Measurements from ENCODE around the gene CNTN2.

Gene CNTN2, protein sequence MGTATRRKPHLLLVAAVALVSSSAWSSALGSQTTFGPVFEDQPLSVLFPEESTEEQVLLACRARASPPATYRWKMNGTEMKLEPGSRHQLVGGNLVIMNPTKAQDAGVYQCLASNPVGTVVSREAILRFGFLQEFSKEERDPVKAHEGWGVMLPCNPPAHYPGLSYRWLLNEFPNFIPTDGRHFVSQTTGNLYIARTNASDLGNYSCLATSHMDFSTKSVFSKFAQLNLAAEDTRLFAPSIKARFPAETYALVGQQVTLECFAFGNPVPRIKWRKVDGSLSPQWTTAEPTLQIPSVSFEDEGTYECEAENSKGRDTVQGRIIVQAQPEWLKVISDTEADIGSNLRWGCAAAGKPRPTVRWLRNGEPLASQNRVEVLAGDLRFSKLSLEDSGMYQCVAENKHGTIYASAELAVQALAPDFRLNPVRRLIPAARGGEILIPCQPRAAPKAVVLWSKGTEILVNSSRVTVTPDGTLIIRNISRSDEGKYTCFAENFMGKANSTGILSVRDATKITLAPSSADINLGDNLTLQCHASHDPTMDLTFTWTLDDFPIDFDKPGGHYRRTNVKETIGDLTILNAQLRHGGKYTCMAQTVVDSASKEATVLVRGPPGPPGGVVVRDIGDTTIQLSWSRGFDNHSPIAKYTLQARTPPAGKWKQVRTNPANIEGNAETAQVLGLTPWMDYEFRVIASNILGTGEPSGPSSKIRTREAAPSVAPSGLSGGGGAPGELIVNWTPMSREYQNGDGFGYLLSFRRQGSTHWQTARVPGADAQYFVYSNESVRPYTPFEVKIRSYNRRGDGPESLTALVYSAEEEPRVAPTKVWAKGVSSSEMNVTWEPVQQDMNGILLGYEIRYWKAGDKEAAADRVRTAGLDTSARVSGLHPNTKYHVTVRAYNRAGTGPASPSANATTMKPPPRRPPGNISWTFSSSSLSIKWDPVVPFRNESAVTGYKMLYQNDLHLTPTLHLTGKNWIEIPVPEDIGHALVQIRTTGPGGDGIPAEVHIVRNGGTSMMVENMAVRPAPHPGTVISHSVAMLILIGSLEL
- 0.05 to 0.13 reads per million in 2 donors for total RNA-seq

DNA sequence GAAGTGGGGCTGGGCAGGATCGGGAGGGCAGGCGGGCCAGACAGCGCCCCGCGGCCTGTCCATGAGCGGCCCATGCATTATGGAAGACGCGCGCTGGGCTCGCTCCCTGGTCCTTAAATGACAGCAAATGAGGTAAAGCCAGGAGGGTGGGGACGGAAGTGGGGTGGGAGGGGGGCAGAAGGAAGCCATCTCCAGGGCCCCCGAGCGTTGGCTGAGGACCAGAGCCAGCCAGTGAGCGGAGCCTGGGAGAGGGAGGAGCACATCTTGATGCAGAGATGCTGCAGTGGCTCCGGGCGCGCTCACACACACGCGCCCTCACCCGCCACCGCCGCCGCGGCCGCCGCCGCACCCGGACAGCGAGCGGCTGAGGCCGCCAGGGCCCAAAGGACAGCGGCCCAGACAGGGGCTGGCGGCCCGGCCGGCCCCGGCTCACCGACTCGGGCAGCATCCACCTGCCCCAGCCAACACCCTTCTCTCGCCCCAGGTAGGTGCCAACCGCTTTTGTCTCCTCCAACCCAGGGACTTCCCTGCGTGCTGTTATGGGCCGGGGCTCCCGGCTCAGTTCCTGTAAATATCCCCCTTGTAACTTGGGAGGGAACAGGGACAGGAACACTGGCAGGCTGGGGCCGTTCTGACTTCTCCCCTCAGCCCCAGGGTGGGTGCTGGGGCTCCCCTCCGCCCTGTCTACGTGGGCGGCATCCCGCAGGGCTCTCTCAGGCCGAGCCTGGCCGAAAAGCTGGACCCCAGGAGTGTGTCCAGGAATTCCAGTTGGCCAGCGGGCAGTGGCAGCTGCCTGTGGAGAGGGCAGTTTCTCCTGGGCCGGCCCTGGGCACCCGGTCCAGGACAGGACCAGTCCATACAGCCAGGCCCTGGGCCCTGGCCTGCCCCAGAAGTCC lies at the start of gene CNTN2:
TSS of gene CNTN2 (plus strand) at position 302 of the 896 bp plus-strand sequence. CDS start 9,974 bp downstream, outside the sequence.
- DNase-seq: no peak

DNA sequence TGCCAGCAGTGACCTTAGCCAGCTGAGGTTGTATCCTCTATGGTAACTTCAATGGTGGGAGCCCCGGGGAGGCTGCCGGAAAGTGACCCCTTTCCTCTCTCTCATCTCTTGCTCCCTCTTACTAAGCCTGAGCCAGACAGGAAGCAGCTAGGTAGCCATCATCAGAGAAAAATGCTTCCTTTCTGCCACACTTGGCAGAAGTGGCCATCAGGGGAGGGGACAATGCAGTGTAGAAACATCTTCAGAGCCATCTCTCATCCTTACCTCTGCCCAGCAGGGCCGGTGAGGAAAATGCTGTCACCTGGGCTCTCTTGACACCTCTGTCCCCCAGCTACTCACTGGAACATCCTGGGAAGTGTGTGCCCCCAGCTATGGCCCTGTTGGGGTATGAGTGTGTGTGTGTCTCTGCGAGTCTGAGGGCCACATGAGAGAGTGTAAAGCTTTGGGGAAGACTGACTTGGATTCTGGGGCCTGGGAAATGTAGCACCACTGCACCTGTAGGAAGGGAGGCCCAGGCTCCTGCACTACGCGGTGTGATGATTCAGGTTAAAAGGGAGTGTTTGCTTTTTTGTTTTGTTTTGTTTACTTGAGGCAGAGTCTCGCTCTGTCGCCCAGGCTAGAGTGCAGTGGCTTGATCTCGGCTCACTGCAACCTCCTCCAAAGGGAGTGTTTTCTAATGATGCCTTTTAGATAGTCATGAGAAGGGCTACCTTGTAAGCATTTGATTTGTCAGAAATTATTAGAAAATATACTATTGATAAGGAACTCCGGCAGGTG lies 48.7 kb upstream of the CNTN2 start:
- no peak for DNase-seq

DNA sequence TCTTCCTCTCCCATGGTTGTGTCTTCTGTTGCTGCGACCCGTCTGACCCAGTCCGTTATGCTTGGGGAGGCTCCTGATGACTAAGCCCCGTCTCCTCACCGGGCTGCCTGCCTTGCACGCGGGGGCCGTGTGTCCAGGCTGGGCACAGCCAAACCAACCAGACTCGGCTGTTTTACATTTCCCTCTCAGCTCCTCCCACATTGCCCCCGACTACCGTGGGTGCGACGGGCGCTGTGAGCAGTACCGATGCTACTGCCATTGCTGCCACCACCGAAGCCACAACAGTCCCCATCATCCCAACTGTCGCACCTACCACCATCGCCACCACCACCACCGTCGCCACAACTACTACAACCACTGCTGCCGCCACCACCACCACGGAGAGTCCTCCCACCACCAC lies 46.0 kb upstream of the CNTN2 start:
- no peak for DNase-seq

DNA sequence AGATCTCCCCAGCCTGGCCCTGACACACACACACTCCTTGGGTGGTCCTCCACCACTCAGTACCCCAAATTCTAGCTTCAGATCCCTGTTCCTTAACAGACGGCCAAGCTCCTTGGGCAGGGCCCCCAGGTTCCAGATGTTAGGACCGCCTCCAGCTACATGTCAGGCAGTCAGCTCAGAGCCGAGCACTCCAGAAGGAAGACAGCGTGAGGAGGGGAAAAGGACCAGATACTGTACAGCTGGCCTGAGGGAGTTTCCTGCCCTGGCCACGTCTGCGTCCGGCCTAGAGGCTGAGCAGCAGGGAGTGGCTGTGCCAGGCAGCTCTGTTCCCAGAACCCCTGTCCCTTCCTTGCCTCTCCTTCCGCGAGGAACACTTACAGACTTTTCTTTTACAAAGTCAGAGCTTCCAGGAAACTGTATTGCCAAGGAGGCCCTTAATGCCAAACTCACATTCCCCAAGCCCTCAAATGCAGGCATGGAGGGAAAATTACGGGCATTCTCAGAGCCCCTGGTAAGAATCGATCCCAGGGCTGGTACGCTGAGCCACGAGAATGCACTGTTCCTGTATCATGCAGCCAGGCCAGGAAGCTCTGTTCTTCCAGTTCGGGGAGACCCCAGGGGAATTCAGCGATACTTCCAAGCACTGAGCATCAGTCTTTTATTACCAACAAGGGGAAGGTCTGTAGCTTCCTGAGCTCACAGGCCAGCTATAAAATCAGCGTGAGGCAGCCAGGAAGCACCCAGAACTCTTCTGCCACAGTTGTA lies 45.2 kb upstream of the CNTN2 start:
- DNase-seq: no peak

DNA sequence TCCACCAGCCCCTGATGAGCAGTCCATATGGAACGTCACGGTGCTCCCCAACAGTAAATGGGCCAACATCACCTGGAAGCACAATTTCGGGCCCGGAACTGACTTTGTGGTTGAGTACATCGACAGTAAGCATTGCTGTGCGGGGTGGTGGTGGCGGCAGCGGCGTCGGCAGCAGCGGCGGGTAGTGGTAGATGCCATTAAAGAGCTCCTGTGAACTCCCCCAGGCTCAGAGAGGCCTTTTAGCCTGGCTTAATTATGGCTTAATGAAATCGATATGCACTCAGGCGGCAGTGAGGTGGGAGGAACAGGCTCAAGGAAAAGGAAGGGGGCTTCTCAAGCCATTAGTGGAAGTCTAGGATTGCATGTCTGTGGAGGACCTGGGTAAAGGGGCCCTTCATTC lies 41.9 kb upstream of the CNTN2 start:
- no peak for DNase-seq

DNA sequence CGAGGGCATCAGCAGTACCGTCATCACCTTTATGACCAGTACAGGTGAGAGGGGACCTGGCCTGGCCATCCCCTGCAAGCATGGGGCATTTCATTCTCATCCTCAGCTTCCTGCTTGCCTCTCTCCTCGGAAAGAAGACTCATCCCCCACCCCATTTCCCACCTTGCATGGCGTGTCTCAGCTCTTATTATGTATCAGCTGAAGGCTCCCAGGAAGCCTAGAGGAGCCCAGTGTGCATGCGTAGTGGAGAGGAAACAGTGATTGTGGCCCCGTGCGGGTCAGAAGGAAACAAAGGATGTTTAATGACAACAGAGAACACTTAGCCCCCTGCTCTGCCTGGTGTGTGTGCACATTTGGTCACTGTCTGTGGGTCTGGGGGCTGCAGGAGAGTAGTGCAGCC lies 40.3 kb upstream of the CNTN2 start:
- no peak for DNase-seq

DNA sequence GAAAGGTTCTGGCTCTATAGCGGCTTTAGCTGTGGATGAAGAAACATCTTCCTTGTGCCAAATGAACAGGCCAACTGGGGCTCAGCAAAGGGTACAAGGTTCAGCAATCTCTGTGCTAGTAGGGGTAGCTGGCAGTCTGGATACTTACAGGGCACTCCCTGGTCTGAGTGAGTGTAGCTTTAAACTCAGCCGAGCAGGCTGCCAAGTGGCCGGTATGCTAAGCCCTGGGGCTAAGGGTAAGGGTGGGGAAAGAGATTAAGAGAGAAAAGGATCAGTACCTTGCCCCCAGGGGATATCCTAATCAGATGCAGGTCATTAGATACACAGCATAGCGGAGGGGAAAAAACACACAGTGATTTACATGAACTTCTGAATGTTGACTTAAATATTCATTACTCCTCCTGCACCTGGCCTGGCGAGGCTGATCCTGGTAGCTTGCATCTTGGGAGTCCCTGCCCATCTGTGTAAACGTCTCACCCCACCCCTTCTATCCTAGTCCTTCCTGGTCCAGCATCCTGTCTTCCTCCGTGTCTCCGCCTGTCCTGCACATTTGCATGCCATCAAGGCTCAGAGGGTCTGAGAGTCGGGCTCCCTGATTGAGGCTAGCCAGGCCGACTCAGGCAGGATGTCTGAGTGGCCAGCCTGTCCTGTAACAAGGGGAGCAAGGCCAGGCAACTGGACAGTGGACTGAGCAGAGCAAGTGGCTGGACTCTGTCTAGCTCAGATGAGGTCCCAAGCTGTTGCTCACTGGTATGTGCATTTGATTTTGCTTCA lies 39.5 kb upstream of the CNTN2 start:
- no peak for DNase-seq

DNA sequence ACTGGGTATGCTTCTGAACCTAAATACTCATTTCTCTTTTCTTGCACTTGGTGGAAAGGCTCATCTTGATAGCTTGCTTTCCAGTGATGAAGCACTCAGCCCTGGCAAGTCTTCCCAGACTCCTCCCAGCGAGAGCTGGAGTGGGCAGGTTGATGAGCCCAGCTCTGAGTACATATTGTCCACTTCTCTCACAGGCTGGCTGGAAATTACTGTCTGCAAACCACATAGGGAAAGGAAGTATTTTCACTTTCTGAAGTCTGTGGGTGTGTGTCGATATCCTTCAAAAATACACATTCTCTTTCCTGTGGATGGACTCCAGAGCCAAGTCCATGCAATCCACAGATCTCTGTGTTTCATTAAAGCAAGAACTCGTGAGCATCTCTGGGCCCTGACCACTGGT lies 38.7 kb upstream of the CNTN2 start:
- DNase-seq: no peak

DNA sequence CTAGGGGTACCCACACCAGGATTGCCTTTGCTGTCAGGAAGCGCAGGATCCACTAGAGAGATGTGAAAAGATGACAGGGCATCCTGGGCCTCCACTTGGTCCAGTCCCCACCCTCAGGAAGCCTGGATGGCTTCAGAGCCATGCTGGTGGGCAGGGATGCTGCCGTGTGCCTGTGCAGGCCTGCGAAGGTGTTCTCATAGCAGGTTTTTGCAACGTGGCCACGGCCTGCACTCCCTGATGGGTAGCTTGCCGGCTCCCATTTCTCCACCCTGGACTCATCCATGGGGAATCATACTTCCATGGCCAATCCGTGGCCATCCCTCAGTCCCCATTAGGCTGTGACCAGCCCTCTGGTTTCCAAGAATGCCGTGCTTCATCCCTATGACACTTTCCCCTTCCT lies 34.1 kb upstream of the CNTN2 start:
- no peak for DNase-seq

DNA sequence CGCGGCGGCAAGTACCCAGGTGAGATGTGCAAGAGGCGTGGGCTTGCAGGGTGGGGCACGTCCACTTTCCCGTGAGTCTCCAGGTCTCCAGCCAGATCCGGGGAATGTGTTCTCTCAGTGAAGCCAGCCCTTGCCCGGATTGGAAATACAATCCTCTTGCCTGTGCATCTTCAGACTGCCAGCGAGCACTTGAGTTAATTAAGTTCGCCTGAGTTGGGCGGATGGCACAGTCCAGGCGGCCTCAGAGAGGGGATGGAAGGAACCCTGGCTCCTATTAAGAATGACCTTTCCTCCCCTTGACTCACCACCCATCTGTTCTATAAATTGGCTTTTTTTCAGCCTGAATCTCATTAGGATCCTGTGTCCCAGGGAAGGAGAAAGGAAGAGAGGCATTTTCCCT lies 33.3 kb upstream of the CNTN2 start:
- DNase-seq: no peak

DNA sequence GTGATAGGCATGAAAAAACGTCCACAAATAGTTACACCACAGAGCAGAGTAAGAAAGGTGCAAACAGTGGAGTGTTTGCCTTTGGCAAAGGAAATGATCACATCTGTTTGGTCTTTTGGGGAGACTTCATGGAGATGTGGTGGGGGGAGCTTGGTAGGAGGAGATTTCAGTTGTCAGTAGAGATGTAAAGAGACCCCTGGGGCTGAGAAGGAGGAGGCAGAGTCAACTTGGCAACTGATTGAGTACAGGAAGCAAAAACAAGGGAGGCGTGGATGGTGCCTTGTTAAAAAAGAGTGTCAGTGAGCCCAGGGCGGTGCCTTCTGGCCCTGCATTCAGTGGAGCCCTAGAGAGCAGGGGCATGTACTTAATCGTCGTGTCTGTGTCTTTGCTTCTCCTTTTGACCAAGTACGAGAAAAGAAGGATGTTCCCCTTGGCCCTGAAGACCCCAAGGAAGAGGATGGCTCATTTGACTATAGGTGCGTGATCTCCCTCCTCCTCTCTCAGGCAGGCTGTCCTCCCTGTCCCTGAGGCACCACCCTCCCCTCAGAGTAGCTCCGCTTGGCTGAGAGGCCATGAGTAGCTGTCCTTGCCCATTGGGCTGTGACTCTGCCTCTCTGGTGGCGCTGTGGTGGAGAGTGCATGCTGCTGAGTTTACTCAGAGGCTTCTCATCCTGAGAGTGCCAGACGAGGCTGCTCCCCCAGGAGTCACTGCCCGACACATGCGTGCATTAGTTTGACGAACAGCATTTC lies 30.4 kb upstream of the CNTN2 start:
- no peak for DNase-seq

DNA sequence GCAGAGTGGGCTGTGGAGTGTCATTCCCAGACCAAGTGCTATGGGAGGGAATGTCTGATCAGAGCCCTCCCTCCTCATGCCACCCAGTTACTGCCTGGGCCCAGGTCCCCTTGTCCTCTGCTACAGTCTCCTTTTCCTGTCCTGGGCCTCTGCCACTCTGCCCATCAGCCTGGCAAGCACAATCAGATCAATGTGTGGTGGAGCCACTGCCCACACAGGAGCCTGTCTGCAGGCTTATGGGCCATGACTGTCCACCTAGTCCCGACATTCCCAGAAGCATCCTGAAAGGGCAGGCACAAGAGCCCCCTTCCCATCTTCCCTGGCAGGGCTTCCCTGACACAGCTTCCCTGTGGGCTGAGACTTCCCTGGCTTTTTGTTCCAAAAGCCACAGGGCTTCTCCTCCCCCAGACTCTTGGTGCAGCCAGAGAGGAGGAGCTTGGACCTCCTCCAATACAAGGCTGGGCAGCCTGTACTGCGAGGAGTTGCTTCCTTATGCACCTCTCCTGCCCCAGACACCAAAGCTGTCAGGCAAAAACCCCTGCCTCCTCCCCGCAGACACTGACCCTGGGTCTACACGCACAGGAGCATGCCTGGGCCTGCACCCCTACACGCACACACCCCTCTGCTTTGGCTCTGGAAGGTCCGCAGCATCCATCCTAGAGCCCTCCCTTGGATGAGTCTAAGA lies 29.2 kb upstream of the CNTN2 start:
- DNase-seq: no peak

DNA sequence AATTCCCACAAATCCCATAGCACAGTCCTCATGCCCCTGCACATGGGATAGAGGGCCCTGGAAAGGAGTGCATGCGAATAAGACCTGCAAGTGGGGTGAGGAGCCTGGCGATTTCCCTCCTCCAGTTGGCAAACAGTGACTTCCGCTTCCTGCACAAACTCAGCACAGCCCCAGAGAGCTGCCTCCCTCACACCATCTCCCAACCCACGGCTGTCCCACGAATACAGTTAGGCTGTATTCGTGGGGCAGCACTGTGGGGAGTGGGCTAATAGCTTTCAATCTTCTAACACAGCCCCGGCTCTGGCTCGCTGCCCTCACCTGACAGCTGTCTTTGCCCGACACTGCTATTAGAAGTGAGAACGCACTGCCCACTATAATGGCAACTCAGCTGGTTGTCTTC lies 28.2 kb upstream of the CNTN2 start:
- DNase-seq: no peak

DNA sequence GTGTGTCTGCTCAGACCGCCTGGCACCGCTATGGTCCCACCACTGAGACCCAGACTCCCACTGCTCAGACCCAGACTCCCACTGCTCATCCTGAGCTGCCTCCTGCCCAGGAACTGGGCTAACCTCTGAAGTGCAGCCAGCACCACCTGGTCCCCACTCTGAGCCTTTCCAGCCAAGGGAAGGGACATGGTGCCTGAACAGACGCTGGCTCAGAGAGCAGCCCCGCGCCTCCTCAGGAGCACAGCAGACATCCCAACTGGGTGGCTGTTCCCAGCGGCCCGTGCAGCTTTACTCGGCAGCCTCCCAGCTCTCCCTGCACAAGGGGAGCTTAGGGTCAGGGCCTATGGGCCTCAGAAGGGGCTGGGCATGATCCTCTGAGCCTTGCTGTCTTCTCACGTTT lies 27.8 kb upstream of the CNTN2 start:
- no peak for DNase-seq

DNA sequence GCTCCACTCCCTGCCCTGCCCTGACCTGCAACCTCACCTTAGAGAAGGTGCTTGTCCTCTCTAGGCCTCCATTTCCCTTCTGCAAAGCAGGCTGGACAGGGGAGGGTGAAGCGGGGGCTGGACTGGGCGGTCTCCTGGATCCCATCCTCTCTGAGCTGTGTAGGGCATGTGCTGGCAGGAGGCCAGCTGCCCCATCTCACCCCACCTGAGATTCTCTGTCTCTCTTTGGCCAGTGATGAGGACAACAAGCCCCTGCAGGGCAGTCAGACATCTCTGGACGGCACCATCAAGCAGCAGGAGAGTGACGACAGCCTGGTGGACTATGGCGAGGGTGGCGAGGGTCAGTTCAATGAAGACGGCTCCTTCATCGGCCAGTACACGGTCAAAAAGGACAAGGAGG lies 26.9 kb upstream of the CNTN2 start:
- no peak for DNase-seq

DNA sequence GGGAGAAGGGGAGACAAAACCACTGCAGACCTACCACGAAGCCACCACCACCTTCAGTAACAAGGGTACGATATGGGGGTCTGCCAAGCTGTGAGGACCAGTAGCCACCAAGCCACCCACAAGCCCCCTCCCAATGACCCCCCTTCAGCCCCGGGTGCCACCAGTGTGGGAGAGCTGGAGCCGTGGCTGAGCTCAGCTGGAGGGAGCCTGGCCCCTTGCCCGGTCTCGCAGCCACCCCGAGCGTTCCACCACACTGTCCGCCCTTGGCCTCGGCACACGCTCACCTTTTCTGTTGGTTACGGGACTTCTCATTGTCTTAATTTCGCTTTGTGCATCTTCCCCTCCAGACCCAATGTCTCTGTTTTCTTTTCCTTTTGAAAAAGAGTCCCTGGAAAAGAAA lies 26.4 kb upstream of the CNTN2 start:
- no peak for DNase-seq

DNA sequence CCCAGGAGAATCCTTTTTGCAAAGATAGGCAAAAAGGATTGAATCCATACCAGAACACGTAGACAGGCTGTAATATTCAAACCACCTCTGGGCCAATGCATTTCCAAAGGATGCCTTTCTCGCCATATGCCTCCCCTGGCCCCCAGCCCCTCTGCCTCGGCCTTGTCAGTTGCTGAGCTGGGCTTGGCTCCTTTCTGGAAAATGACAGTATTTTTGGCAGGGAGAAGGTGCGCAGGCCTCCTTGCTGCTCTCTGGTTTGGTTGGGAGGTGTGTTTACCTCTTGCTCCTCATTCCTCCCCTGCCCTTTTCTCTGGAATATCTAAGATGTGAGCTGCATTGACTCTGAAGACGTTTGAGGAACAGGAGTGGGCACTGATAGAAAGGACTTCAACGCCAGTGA lies 26.0 kb upstream of the CNTN2 start:
- no peak for DNase-seq

DNA sequence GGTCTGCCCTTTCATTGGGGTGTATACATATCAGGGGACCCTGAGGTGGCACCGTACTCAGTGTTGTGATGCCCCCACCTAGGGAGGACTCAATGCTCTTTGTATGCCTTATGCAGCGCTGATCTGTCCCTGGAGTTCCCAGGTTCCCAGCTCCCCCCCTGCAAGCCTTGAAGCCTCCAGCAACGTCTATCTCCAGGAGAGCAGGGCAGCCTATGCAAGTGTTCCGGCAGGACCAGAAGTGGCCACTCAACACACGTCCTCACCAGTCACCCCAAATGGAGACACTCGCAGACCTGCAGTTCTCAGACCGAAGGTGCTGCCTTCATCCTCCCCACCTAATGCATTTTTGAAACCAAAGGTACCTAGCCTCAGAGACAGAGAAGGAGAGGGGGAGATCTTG lies 25.2 kb upstream of the CNTN2 start:
- no peak for DNase-seq

DNA sequence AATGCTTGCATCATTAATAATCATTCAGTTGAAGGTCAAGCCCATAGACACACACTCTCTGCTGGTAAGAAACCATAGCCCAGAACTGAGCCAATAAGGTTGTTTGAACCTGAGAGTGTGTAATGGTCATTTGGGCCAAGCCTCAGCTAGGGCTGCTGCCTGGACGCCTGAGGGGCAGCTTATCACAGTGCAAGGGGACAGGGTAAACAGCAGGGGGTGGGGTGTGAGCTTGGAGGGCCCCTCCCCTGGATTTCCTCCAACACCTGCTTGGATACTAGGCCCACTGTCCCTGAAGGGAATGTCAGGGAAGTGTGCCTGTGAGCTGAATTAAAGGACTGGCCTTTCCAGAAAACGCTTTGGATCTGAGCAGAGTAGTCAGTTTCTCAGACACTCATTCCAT lies 24.6 kb upstream of the CNTN2 start:
- DNase-seq: no peak
